ENCODE data around the gene ANAPC16.
"Not testable (repeated sequence)": the region's sequence is repeated elsewhere in the genome, so short reads cannot be mapped to it uniquely, and the experiment has no call there.

The ANAPC16 gene

DNA sequence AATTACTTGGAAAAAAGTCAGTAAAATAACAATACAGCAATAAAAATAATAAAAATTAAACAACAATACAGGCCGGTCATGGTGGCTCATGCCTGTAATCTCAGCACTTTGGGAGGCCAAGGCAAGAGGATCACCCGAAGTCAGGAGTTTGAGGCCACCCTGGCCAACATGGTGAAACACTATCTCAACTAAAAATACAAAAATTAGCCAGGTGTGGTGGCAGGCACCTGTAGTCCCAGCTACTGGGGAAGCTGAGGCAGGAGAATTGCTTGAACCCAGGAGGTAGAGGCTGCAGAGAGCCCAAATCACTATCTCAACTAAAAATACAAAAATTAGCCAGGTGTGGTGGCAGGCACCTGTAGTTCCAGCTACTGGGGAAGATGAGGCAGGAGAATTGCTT is 4.0 kb upstream of the ANAPC16 start:
- not testable (repeated sequence) for DNase-seq (ENCODE audit: low read depth)

DNA sequence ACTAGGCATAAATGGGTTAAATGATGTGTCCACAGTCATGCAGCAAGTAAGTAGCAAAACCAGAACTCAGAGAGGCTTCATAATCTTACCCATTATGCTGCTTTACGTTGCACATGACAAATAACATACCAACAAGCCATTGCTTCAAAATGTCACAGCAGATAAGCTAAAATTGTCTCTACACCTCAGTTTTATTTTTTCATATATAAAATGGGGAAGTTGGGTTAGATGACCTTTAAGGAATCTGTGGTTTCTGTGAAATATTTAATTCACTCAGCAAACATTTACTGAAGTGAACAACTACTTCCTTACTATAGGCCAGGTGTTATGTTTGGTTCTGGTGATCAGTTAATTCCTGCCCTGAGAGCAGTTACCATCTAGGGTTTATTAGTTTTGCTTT is 2.5 kb downstream of the ANAPC16 start:
- no peak for DNase-seq (ENCODE audit: low read depth)

DNA sequence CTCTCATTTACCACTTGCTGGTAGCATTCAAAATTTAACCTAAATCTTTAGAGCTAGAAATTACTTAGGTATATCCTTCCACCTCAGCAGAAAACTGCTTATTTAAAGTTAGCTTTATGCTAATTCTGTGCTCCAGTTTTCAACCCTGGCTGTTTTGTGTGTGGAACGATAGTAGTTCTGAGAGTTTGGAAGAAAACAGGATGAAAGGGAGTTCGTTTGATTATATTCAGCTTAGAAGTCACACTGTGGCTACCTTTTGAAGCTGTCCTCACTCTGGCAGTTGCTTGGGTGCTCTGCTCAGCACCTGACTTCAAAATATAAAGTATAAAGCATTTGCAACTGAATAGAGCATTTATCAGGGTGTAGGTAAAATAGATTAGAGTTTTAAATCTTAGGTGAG is 2.9 kb downstream of the ANAPC16 start:
- DNase-seq (ENCODE audit: low read depth): no peak

DNA sequence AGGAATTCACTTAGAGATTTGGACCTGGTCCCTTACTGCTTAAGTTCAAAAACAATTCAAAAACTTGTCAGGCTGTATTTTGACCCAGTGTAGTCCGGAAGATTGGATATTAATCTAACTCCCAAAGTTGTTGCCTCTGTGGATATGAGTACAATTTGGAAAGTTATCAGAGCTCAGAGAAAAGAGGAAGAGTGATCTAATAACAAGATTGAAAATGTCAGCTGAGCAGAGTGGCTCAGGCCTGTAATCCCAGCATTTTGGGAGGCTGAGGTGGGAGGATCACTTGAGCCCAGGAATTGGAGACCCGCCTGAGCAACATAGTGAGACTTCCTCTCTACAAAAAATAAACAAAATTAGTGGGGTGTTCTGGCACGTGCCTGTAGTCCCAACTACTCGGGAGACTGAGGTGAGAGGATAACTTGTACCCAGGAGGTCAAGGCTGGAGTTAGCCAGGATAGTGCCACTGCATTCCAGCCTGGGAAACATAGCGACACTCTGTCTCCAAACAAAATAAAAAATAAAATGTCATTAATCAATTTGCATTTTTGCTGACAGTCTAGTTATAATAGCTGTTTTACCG is 3.5 kb downstream of the ANAPC16 start:
- no peak for DNase-seq (ENCODE audit: low read depth)

DNA sequence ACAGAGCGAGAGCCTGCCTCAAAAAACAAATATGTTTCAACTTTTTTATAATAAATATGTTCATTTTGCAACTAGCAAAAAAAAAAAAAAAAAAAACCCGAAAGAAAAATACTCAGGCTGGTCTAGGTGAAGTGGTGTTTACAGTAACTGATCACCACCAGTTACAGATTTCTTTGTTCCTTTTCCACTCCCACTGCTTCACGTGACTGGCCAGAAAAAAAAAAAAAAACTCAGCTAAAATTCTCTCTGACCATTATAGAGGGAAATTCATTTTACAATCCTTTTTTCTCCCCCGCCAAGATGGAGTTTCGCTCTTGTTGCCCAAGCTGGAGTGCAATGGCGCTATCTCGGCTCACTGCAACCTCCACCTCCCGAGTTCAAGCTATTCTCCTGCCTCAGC is 4.8 kb downstream of the ANAPC16 start:
- no peak for DNase-seq (ENCODE audit: low read depth)

DNA sequence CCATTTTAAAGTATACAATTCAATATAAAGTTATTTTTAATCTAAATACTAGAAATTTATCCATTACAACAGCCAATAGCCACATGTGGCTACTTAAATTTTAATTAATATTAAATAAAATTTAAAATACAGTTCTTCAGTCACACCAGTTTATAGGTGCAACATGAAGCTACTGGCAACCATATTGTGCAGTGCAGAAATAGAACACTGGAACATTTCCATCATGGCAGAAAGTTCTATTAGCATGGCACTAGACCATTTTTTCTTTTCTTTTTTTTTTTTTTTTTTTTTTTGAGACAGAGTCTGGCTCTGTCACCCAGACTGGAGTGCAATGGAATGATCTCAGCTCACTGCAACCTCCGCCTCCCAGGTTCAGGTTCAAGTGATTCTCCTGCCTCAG is 5.5 kb downstream of the ANAPC16 start:
- no peak for DNase-seq (ENCODE audit: low read depth)

DNA sequence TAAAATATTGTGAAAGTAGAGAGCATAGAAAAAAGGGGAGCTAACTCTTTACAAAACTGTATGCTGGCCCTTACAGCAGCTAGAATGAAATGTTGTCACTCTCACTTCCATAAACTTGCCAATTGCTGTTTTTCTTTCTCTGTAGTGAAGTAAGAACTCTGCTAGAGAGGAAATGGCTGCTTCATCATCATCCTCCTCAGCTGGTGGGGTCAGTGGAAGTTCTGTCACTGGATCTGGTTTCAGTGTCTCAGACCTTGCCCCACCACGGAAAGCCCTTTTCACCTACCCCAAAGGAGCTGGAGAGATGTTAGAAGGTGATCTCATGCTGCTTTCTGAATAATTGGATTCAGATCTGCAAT is 7.9 kb downstream of the ANAPC16 start:
- DNase-seq (ENCODE audit: low read depth): no peak

DNA sequence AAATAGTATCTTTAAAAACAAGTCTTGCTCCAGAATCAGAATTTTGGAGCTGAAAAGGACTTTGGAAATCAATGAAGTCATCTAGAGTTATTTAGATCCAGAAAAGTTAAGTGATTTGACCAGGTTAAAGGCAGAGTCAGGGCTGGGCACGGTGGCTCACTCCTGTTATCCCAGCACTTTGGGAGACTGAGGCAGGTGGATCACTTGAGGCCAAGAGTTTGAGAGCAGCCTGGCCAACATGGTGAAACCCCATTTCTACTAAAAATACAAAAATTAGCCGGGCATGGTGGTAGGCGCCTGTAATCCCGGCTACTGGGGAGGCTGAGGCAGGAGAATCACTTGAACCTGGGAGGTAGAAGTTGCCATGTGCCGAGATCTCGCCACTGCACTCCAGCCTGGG is 8.4 kb downstream of the ANAPC16 start:
- DNase-seq (ENCODE audit: low read depth): not testable (repeated sequence)

DNA sequence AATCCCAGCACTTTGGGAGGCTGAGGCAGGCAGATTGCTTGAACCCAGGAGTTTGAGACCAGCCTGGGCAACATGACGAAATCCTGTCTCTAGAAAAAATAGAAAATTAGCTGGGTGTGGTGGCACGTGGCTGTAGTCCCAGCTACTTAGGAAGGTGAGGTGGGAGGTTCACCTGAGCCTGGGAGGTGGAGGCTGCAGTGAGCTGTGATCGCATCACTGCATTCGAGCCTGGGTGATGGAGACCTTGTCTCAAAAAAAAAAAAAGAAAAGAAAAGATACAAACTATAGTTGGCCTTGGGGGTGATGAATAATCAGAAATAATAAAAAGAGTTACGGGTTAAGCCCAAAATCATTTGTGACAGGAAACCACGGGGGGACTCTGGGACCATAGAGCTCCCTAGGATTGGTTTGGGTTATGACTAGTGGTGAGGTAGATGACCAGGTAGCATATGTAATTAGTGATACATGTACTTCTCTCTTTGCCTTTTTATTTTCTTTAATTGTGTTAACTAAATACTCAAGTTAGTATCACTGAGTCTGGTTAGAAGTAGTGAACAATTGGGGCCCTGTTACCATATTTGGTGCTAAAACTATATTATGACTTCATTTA is 10.7 kb downstream of the ANAPC16 start:
- DNase-seq (ENCODE audit: low read depth): no peak

DNA sequence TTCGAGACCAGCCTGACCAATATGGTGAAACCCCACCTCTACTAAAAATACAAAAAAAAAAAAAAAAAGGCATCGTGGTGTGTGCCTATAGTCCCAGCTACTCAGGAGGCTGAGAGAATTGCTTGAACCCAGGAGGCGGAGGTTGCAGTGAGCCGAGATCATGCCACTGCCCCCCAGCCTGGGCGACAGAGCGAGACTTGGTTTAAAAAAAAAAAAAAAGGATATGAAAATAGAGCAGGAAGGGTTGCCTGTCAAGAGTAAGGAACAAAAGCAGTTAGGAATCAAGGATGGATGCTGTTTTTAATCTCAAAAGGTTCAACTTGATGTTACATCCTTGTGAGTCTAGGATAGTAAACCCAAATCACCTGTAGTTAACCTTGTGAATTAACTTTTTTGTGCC is 12.0 kb downstream of the ANAPC16 start:
- DNase-seq (ENCODE audit: low read depth): no peak

DNA sequence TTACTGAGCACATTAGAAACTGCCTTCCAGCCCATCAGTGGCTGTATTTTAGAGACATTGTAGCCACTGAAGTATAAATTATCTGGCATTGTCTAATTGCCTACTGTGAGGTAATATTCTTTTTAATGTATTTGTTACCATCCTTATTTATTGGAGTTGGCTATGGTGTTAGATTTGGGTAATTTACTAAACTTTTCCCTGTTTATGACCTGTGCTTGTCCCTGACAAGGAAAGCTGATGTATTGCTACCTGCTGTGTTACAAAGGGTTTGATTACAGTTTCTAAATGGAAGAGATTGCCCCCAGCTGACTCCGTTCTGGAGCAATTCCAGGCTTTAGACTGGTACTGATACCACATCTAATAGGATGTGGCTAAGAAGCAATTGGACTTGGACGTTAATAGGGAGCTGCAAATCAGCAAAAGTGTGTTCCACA is 12.5 kb downstream of the ANAPC16 start:
- no peak for DNase-seq (ENCODE audit: low read depth)

DNA sequence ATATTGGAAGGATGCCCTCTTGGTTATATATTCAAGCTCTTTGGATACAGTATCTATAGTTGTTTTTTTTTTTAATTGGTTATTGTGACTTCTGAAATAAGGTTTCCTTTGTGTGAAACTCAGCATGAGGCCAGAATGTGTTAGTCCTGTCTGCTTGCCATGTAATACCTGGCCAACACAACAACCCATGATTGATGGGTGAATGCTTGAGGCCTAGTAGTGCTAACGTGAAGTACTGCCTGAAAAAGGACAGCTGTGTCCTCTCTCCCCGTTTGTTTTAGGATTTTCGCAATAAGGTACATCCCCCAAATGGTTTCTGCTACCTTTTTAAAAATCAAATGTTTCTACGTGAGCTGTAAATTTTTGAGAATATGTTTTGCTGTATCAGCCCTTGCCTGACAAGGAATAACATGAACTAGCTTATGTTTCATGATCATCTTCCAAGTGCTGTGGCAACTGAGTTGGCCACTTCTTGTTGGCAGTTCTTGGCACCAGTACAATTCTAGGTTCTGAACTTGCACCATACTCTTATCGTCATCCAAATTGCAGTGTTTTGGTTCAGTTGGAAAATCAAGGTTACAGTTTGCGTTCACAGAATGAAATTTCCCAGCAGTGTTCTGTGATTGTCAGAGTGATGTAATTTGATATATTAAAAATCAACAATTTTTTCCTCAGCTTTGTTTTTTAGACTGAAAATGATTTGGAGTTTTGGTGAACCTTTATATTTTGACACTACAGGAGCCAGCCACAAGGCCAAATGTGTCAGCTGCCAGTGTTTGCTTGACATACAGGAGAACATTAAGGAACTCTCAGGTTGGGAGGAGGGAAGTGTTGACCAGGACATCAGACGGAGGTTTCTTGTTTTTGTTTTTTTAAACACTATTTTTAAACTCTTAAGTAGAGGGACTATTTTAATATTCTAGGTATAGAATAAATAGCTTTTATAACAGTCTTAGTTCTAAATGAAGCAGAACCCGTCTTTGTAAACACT is 13.7 kb downstream of the ANAPC16 start:
- no peak for DNase-seq (ENCODE audit: low read depth)

DNA sequence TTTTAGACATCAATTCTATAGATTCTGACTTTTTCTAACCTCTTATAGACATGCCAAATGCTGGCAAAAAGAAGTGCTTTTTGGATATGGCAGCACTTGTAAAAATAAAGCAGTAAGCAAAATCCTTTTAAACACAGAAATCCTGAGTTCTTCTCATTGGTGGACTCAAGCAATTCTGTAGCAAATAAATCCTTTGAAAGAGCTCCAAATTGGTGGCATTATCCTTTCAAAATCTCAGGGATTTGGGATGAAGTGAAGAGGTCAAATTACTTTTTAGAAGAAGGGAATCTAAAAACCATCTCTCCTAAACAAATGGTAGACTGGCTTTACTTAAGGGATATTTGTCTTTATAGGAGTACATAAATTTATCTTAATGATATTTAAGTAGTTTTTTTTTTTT is 17.8 kb downstream of the ANAPC16 start:
- DNase-seq (ENCODE audit: low read depth): no peak

DNA sequence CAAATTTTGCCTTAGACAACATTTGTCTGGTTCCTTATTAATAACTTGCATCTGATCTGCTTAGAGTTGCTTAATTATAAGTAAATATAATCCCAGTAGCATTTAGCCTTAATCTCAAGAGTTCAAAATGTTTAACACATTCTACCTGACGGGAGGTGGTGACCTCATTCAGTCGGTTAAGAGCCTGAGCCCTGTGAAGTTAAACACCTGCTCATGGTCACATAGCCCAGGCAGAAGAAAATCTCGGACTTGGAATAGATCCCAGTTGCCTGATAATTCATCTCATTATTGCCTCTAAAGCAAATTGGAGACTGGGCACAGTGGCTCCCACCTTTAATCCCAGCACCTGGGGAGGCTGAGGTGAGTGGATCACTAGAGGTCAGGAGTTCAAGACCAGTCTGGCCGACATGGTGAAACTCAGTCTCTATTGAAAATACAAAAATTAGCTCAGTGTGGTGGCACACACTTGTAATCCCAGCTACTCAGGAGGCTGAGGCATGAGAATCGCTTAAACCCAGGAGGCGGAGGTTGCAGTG is 18.8 kb downstream of the ANAPC16 start:
- DNase-seq (ENCODE audit: low read depth): no peak

DNA sequence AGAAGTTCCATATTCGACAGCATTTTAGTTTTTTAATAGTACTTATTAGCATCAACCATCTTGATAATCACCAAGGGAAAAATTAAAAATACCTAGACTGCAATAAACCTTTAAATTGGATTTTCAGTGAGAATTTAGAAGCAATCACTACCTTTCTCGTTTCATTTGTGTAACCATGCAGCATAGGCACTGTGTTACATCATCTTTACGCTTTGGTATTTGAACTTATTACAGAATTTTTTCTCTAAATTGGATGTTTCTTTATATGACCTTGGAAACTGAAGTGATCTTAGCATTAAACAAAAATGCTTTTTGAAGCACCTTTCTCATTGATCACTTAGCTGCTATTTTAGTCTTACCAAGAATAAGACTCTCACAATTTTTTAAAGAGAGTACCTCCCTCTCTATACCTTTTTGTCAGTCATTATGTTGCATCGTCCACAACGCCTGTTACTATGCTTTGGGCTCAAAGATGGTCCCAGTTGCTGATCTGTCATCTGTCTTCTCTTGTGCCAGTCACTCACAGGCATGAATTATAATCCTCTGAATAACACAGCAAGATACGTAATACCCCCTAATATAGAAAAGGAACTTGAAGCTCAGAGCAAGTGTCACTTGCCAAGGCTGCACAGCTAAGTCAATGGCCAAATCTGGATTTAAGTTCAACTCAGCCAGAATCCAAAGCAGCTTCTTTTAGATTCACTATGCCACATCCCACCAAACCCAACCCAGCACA is 19.9 kb downstream of the ANAPC16 start:
- no peak for DNase-seq (ENCODE audit: low read depth)

DNA sequence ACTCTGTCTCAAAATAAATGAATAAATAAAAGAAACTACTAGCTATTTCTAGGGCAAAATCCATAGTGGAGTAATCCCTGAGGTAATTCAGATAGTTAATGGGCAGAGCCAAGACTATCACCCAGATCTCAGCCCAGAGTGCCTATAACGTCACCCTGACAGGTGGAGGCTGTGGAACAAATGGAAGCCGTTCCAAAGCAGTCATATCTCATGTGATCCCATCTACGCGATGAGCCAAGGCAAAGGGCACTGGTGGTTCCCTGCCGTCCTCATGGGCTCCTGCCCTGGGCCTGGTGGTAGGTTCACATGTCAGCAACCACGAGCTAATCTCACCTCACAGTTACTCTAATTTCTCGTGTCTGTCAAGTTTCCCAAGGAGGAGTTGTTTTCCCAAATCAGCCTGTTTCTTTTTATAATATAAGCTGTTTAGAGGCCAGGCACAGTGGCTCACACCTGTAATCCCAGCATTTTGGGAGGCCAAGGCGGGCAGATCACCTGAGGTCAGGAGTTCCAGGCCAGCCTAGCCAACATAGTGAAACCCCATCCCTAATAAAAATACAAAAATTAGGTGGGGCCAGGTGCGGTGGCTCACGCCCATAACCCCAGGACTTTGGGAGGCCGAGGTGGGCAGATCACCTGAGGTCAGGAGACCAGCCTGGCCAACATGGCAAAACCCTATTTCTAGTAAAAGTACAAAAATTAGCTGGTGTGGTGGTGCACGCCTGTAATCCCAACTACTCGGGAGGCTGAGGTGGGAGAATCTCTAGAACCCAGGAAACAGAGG is 22.8 kb downstream of the ANAPC16 start:
- no peak for DNase-seq (ENCODE audit: low read depth)

DNA sequence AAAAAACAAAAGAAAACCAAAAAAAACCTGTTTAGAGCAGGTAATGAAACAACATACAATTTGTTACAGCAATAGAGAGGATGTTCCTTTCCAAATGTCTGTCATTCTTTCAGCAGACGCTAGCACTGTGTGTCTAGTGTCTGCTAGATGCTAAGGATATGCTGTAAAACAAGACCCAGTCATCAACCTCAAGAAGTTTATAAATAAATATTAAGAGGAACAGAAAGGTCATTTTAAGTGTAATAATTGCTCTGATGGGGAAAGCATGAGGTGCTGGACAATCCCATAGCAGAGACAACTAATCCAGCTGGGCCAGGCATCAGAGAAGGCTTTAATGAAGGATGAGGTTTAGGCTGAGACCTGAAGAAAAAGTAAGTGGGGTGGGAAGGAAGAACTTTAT is 23.6 kb downstream of the ANAPC16 start:
- no peak for DNase-seq (ENCODE audit: low read depth)

DNA sequence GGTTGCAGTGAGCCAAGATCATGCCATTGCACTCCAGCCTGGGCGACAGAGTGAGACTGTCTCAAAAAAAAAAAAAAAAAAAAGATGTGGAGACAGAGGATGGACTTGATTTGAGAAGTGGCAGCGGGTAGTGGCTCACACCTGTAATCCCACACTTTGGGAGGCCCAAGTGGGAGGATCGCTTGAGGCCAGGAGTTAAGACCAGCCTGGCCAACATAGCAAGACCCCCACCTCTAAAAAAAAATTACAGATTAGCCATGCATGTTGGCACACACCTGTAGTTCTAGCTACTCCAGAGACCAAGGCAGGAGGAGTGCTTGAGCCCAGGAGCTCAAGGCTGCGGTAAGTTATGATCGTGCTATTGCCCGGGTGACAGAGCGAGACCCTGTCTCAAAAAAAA is 24.6 kb downstream of the ANAPC16 start:
- no peak for DNase-seq (ENCODE audit: low read depth)

DNA sequence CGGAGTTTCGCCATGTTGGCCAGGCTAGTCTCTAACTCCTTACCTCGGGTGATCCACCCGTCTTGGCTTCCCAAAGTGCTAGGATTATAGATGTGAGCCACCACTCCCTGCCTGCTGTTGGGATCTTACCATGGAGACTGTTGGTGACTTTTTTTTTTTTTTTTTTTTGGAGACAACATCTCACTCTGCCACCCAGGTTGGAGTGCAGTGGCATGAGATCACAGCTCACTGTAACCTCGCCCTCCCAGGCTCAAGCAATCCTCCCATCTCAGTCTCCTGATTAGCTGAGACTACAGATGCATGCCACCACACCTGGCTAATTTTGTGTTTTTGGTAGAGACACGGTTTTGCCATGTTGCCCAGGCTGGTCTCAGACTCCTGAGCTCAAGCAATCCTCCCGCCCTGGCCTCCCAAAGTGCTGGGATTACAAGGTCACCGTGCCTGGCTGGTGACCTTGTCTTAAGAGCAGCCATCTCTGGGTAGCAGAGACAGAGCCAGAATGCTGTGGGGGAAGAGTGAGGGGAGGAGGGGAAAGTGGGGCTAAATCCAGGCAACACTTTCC is 26.0 kb downstream of the ANAPC16 start:
- DNase-seq (ENCODE audit: low read depth): no peak

DNA sequence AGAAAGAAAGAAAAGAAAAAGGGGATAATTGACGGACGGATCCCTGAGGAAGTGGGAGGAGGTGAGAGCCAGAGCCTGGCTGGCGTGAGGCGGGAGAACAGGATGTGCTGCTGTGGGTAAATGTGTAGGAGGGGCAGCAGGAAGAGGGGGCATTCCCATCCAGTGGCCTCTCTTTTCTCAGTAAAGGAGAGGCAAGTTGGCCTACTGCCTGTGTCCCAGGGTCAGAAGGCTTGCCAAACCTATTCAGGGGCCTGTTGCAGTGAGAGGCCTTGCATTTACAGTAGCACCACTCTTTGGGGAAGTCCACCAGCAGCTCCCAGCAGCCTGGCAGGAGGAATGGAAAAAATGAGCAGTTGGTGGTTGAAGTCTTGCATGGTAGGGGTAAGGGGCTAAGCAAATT is 26.9 kb downstream of the ANAPC16 start:
- DNase-seq (ENCODE audit: low read depth): no peak

DNA sequence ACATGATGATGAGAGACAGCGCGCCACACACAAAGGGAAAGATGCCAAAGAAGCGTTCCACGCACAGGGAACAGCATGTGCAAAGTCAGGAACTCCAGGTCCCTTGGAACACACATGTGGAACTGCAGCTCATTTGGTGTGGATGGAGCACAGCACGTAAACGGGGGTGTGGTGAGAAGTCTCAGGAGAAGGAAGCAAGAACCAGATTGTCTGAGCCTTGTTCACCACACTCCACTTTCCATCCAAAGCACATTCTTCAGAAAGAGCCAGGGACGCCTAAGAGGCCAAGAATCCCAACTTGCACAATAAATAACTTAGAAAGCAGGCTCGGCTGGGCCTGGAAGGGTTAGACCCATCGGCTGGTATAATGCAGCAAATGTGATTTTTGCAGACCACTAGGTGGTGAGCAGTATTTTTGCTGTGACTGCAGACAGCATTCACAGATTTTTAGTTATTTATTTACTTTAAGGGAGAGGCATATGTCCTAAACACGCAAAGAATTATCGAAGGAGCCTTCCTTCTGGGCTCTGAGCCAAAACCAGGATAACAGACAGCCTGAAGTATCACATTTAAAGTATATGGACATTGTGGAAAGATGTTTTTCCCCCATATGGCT is 28.1 kb downstream of the ANAPC16 start:
- peak; percentile 35 for DNase-seq (ENCODE audit: low read depth)

All from HS-27A (cell line).